B cell (primary cell): Measurements from ENCODE around the gene KRR1.

Experiments
- CTCF ChIP-seq: fragments of 200-600 bp; IDR thresholded peaks from one replicate; pipeline ENCODE4 v1.8.0; 2022; ENCODE audit warnings: antibody characterized with exemption, mild to moderate bottlenecking
- EZH2 ChIP-seq: IDR thresholded peaks from 2 replicates; pipeline ENCODE4 v1.6.1; 2012; ENCODE audit warnings: borderline replicate concordance, low read depth, mild to moderate bottlenecking, moderate library complexity, low read length; ENCODE audit not compliant: insufficient read depth, poor library complexity, severe bottlenecking

DNA sequence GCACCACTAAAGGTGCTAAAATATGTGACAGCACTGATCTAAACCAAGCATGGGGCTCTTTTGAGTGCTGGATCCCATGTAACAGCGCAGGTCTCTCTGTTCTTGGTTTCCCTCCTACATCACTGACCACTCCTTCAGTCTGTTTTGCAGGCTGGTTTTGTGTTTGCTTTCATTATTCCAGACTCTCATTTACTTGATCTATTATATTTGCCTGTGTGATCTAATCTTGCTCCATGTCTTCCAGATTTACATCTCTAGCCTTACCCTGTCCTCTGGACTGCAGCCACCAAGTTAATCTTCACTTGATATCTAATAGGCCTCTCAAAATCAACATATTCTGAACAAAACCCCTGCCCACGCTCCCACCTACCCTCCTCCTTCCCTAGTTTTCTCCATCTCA, 22.2 kb downstream of the KRR1 start:
- TF ChIP-seq EZH2 (no peak), CTCF (no peak)
